ENCODE results near the gene SURF1. TPM values are rescaled to one million over a fixed set of nuclear protein-coding genes. Genes with fewer than 3 reads are reported as not detected.

SURF1 gene
- total and polyA plus RNA-seq, 9 of the 15 experiments (the other 6 are each of a cell fraction or from before 2014, with no cell fraction given) = 16.1 to 31.3 (median 20.9) TPM

GRCh38 chr9:133351908-133352634 lies 4.2 kb downstream of the SURF1 start (continued):
- TF ChIP-seq THRB (CRISPR knock-in tag; conservative IDR thresholded peaks at IDR 0.05) (peak; percentile 91; the same call in 1 of the 2 replicates), BMI1 (IDR thresholded peaks at IDR 0.05; ENCODE audit: low read length) (no peak), NCOR1 (IDR thresholded peaks at IDR 0.05) (no peak), NR0B1 (IDR thresholded peaks at IDR 0.05; ENCODE audit: partially characterized antibody) (no peak), GABPB1 (CRISPR knock-in tag; IDR thresholded peaks at IDR 0.05) (peak; percentile 68), STAT5A (IDR thresholded peaks at IDR 0.05; ENCODE audit: borderline replicate concordance, low read length) (no peak), MAZ (CRISPR knock-in tag; conservative IDR thresholded peaks at IDR 0.05 in 1 of 2, IDR thresholded peaks at IDR 0.05 in 1 of 2) (0 out of 4 replicates have a peak, but pooled peaks of 1 of the 2 experiments have one; percentile 30), POLR2A (conservative IDR thresholded peaks at IDR 0.05) (peak; percentile 86), ATF4 (CRISPR knock-in tag; IDR thresholded peaks at IDR 0.05) (no peak), HBP1 (CRISPR knock-in tag; IDR thresholded peaks at IDR 0.05) (no peak), MYNN (IDR thresholded peaks at IDR 0.05) (peak; percentile 86; the same call in 1 of the 2 replicates), MYNN (CRISPR knock-in tag; IDR thresholded peaks at IDR 0.05) (no peak), FOXO4 (CRISPR knock-in tag; IDR thresholded peaks at IDR 0.05) (0 out of 2 replicates have a peak, but pooled peaks have one; percentile 48), ZNF445 (CRISPR knock-in tag; IDR thresholded peaks at IDR 0.05; ENCODE audit: low read depth) (peak; percentile 47; the same call in 1 of the 2 replicates), MIER1 (IDR thresholded peaks at IDR 0.05; ENCODE audit: low read depth) (no peak), CXXC5 (CRISPR knock-in tag; IDR thresholded peaks at IDR 0.05) (peak; percentile 53; the same call in 1 of the 2 replicates), ZBTB33 (CRISPR knock-in tag; IDR thresholded peaks at IDR 0.05) (peak; percentile 96), TRIM28 (IDR thresholded peaks at IDR 0.05) (peak; percentile 88), PCBP2 (IDR thresholded peaks at IDR 0.05; ENCODE audit: low read depth, low read length, poor library complexity, severe bottlenecking) (no peak), ZFX (CRISPR knock-in tag; IDR thresholded peaks at IDR 0.05) (no peak)
